PC-3 (cell line): Measurements from ENCODE around the gene TUBD1.

ENCODE experiments used
- CTCF ChIP-seq: fragments of 300-600 bp; sonication (generic); conservative IDR thresholded peaks from 2 replicates; pipeline ENCODE4 v1.5.1; 2017; ENCODE audit warnings: antibody characterized with exemption, low read depth, mild to moderate bottlenecking, low read length
- EZH2 ChIP-seq: fragments of 300-600 bp; sonication (generic); IDR thresholded peaks from one replicate; pipeline ENCODE4 v1.6.1; 2017; ENCODE audit warnings: antibody characterized with exemption, mild to moderate bottlenecking, low read length; ENCODE audit not compliant: unreplicated experiment

GRCh38 chr17:59837308-59838051 lies 55.3 kb downstream of the TUBD1 start:
- no peak for TF ChIP-seq CTCF
- TF ChIP-seq EZH2, result no peak
